HG03095 (cell line): ENCODE data around the gene C6orf89.

ENCODE experiments used
- ATAC-seq: cut with Tn5 transposase; IDR thresholded peaks from one replicate; pipeline ENCODE4 v1.9.1; 2021; ENCODE audit warnings: moderate library complexity; ENCODE audit not compliant: unreplicated experiment

Gene C6orf89

GRCh38 chr6:36851626-36852025 lies 34.1 kb upstream of the C6orf89 start:
- ATAC-seq: no peak

- no peak for ATAC-seq
Measured at GRCh38 chr6:36852481-36853147, 33.1 kb upstream of the C6orf89 start.

GRCh38 chr6:36853325-36853724 lies 32.4 kb upstream of the C6orf89 start:
- no peak for ATAC-seq

- no peak for ATAC-seq
Measured at GRCh38 chr6:36855750-36856149, 30.0 kb upstream of the C6orf89 start.

GRCh38 chr6:36856277-36856676 lies 29.5 kb upstream of the C6orf89 start:
- no peak for ATAC-seq

- ATAC-seq: no peak
Measured at GRCh38 chr6:36857325-36857724, 28.4 kb upstream of the C6orf89 start.

- ATAC-seq: no peak
Measured at GRCh38 chr6:36858407-36858981, 27.3 kb upstream of the C6orf89 start.

GRCh38 chr6:36860126-36860525 lies 25.6 kb upstream of the C6orf89 start:
- ATAC-seq: no peak

- ATAC-seq: no peak
Measured at GRCh38 chr6:36862164-36862847, 23.4 kb upstream of the C6orf89 start.

GRCh38 chr6:36862848-36863382 lies 22.8 kb upstream of the C6orf89 start:
- no peak for ATAC-seq

- ATAC-seq: no peak
Measured at GRCh38 chr6:36863670-36864540, 21.8 kb upstream of the C6orf89 start.

- ATAC-seq: no peak
Measured at GRCh38 chr6:36865835-36866234, 19.9 kb upstream of the C6orf89 start.

GRCh38 chr6:36867471-36868224 lies 18.1 kb upstream of the C6orf89 start:
- no peak for ATAC-seq

GRCh38 chr6:36871686-36872085 lies 14.1 kb upstream of the C6orf89 start:
- ATAC-seq: no peak

- ATAC-seq: no peak
Measured at GRCh38 chr6:36873115-36873514, 12.6 kb upstream of the C6orf89 start.

GRCh38 chr6:36873612-36874442 lies 11.9 kb upstream of the C6orf89 start:
- ATAC-seq: no peak

- peak; percentile 82 for ATAC-seq
Measured at GRCh38 chr6:36874443-36875249, 11.1 kb upstream of the C6orf89 start, which contains the start of gene PPIL1. TSS of gene PPIL1 (minus strand) at chr6:36874803. CDS start at chr6:36874772, 31 bp downstream.

- no peak for ATAC-seq
Measured at GRCh38 chr6:36875250-36875633, 10.5 kb upstream of the C6orf89 start.

GRCh38 chr6:36884610-36885009 lies 1.1 kb upstream of the C6orf89 start:
- ATAC-seq: no peak
